ENCODE data around the gene AIG1. TPM values are rescaled to one million over a fixed set of nuclear protein-coding genes. Genes with fewer than 3 reads are reported as not detected.
"Not testable (repeated sequence)": the region's sequence is repeated elsewhere in the genome, so short reads cannot be mapped to it uniquely, and the experiment has no call there.

Gene AIG1, protein sequence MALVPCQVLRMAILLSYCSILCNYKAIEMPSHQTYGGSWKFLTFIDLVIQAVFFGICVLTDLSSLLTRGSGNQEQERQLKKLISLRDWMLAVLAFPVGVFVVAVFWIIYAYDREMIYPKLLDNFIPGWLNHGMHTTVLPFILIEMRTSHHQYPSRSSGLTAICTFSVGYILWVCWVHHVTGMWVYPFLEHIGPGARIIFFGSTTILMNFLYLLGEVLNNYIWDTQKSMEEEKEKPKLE
- 17.5 TPM for total RNA-seq (ENCODE audit: unreplicated experiment)
- long read RNA-seq, transcript AIG1-202 (6 exons, 1,395 nt) = major isoform, 12 of 21 reads
- long read RNA-seq, partial matches to known transcripts = 4 of 21 reads
- long read RNA-seq, other reads (novel, unspliced or antisense) = 5 of 21 reads

DNA sequence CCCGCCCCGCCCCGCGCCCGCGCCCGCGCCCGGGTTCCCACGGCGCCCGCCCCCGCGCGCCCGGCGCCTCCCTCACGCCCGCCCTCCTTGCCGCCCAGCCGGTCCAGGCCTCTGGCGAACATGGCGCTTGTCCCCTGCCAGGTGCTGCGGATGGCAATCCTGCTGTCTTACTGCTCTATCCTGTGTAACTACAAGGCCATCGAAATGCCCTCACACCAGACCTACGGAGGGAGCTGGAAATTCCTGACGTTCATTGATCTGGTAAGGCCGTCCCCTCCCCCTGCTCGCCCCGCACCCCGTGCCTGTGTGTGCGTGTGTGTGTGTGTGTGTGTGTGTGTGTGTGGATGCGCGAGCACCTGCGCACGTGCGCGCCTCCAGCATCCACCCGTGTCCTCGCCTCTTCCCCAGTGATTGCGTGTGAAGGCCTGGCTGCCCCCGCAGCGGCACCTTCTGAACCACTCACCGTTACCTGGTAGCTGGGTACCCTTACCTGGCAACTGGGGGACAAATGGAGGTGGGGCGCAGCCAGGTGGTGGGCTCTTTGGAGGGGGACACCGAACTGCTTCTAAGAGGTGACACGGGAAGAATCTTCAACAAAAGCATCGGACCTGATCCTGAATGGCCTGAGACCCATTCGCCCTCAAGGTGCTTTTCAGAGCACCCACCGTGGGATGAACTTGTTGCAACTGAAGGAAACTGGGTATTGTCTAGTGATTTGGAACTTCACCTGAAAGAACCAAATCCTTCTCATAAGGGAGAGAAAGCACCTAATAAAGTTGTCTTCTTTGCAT lies at the start of gene AIG1:
TSS of gene AIG1 (plus strand) at position 84 of the 791 bp plus-strand sequence. CDS start at position 121, 37 bp downstream.
- peaks cover 13% of the 10 kb centered on the region for H3K4me1 Mint-ChIP-seq (ENCODE audit: unreplicated experiment)
- peak within 1 kb of the TSS; percentile 99 for H3K4me3 Mint-ChIP-seq (ENCODE audit: unreplicated experiment)
- peak; percentile 6 for DNase-seq (ENCODE audit: low spot score)
- H3K27ac Mint-ChIP-seq (ENCODE audit: unreplicated experiment) = peak within 1 kb of the TSS; percentile 85
- peaks cover 4% of the 10 kb centered on the region for H3K27me3 Mint-ChIP-seq (ENCODE audit: unreplicated experiment)
- no peaks in the 10 kb centered on the region for H3K36me3 Mint-ChIP-seq (ENCODE audit: low read depth, unreplicated experiment)
- TF ChIP-seq, protein P1, sequence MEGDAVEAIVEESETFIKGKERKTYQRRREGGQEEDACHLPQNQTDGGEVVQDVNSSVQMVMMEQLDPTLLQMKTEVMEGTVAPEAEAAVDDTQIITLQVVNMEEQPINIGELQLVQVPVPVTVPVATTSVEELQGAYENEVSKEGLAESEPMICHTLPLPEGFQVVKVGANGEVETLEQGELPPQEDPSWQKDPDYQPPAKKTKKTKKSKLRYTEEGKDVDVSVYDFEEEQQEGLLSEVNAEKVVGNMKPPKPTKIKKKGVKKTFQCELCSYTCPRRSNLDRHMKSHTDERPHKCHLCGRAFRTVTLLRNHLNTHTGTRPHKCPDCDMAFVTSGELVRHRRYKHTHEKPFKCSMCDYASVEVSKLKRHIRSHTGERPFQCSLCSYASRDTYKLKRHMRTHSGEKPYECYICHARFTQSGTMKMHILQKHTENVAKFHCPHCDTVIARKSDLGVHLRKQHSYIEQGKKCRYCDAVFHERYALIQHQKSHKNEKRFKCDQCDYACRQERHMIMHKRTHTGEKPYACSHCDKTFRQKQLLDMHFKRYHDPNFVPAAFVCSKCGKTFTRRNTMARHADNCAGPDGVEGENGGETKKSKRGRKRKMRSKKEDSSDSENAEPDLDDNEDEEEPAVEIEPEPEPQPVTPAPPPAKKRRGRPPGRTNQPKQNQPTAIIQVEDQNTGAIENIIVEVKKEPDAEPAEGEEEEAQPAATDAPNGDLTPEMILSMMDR (IDR thresholded peaks at IDR 0.05; ENCODE audit: unreplicated experiment) = no peak
- no peaks in the 10 kb centered on the region for H3K9me3 Mint-ChIP-seq (ENCODE audit: unreplicated experiment)

DNA sequence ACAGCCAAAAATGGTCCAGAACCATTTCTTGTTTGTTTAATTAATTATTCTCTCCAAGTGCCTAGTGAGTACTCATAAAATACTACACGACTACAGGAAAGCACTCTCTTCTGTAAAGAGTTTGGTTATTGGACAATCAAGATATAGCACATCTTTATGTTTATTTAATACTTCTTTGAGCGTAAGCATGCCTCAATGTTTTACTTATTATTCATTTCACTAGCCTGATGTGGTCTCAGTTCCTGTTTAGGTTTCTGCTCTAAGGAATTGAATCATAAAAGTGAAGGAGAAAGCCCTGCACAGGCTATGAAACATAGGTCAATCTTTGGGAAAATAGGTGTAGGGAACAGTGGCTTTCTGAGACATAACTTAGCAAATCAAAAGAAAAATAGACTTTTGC lies 45.9 kb upstream of the AIG1 start:
- H3K4me3 Mint-ChIP-seq (ENCODE audit: unreplicated experiment) = no peak overlapping the region
- DNase-seq (ENCODE audit: low spot score) = no peak
- no peaks in the 10 kb centered on the region for H3K4me1 Mint-ChIP-seq (ENCODE audit: unreplicated experiment)
- no peaks in the 10 kb centered on the region for H3K9me3 Mint-ChIP-seq (ENCODE audit: unreplicated experiment)
- peaks cover 3% of the 10 kb centered on the region for H3K27me3 Mint-ChIP-seq (ENCODE audit: unreplicated experiment)
- TF ChIP-seq, protein P1 (IDR thresholded peaks at IDR 0.05; ENCODE audit: unreplicated experiment) = no peak
- no peak overlapping the region for H3K27ac Mint-ChIP-seq (ENCODE audit: unreplicated experiment)
- H3K36me3 Mint-ChIP-seq (ENCODE audit: low read depth, unreplicated experiment) = no peaks in the 10 kb centered on the region

DNA sequence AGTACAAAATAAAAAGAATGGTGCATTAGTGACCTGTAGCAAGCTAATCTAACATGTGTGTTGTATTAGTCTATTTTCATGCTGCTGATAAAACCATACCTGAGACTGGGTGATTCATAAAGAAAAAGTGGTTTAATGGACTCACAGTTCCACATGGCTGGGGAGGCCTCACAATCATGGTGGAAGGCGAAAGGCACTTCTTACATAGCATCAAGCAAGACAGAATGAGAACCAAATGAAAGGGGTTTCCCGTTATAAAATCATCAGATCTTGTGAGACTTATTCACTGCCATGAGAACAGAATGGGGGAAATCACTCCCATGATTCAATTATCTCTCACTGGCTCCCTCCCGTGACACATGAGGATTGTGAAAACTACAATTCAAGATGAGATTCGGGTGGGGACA lies 45.4 kb upstream of the AIG1 start:
- TF ChIP-seq, protein P1 (IDR thresholded peaks at IDR 0.05; ENCODE audit: unreplicated experiment) = no peak
- H3K36me3 Mint-ChIP-seq (ENCODE audit: low read depth, unreplicated experiment) = no peaks in the 10 kb centered on the region
- no peak for DNase-seq (ENCODE audit: low spot score)

DNA sequence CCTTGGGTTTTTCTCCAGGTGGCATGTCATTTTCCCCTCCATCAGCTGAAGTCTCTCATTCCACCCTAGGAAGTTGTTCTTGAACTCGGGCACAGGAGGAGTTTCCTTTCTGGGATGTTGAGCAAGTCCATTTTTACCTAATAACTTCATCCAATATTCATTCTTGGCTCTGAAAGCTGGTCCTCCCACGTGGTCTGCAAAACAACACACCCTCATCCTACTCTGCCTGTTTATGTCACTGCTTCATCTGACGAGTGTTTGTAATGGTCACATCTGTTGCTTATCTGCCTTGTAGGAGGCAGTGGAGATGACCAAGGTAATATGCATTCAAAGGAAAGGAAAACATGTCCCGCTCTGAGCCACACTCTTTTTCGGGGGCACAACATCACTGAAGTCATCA lies 41.7 kb upstream of the AIG1 start:
- no peak overlapping the region for H3K27ac Mint-ChIP-seq (ENCODE audit: unreplicated experiment)
- no peak for DNase-seq (ENCODE audit: low spot score)
- no peaks in the 10 kb centered on the region for H3K9me3 Mint-ChIP-seq (ENCODE audit: unreplicated experiment)
- H3K4me1 Mint-ChIP-seq (ENCODE audit: unreplicated experiment) = no peaks in the 10 kb centered on the region
- no peaks in the 10 kb centered on the region for H3K36me3 Mint-ChIP-seq (ENCODE audit: low read depth, unreplicated experiment)
- no peak overlapping the region for H3K4me3 Mint-ChIP-seq (ENCODE audit: unreplicated experiment)
- peaks cover 3% of the 10 kb centered on the region for H3K27me3 Mint-ChIP-seq (ENCODE audit: unreplicated experiment)
- TF ChIP-seq, protein P1 (IDR thresholded peaks at IDR 0.05; ENCODE audit: unreplicated experiment) = no peak

More for the DNA sequence above, 45.4 kb upstream of the AIG1 start:
- Mint-ChIP-seq H3K4me3 (ENCODE audit: unreplicated experiment) (no peak overlapping the region), H3K27ac (ENCODE audit: unreplicated experiment) (no peak overlapping the region), H3K9me3 (ENCODE audit: unreplicated experiment) (no peaks in the 10 kb centered on the region), H3K27me3 (ENCODE audit: unreplicated experiment) (peaks cover 3% of the 10 kb centered on the region), H3K4me1 (ENCODE audit: unreplicated experiment) (no peaks in the 10 kb centered on the region)

DNA sequence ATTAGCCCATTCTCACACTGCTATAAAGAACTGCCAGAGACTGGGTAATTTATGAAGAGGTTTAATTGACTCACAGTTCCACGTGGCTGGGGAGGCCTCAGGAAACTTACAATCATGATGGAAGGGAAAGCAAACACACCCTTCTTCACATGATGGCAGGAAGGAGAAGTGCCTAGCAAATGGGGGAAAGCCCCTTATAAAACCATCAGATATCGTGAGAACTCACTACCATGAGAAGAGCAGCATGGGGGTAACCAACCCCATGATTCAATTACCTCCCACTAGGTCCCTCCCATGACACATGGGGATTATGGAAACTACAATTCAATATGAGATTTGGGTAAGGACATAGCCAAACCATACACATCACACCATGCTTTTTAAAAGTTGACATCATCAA lies 39.8 kb upstream of the AIG1 start:
- not testable (repeated sequence) for DNase-seq (ENCODE audit: low spot score); H3K36me3 Mint-ChIP-seq (ENCODE audit: low read depth, unreplicated experiment); H3K9me3 Mint-ChIP-seq (ENCODE audit: unreplicated experiment); H3K4me1 Mint-ChIP-seq (ENCODE audit: unreplicated experiment); H3K27ac Mint-ChIP-seq (ENCODE audit: unreplicated experiment); H3K4me3 Mint-ChIP-seq (ENCODE audit: unreplicated experiment); H3K27me3 Mint-ChIP-seq (ENCODE audit: unreplicated experiment)

Measured in endothelial cell (in vitro differentiated cells).